GM12878 (cell line): Measurements from ENCODE around the gene EIF2B5. TPM values are rescaled to one million over a fixed set of nuclear protein-coding genes. Genes with fewer than 3 reads are reported as not detected.

Experiments used
- ATAC-seq: fragments of 200-7000 bp; cut with Tn5 transposase; 3 replicates; pipeline ENCODE4 v1.9.1; 2020; ENCODE audit warnings: mild to moderate bottlenecking, moderate library complexity
- BruUV-seq: library from RNA; stranded (reverse); fragments of 400-500 nt; replicated peaks from 2 replicates; lab custom pipeline; 2021; lab: Mats Ljungman, UMichigan
- CTCF ChIA-PET: fragments of 300-600 bp; sonication (Branson Sonifier 250); formaldehyde crosslinking; extraction: SDS; loops from one replicate; lab custom pipeline; 2021; ENCODE audit warnings: inconsistent platforms; lab: Yijun Ruan, JAX
- POLR2A ChIA-PET: fragments of 350-600 bp; formaldehyde crosslinking; extraction: SDS; loops from one replicate; lab custom pipeline; 2021; ENCODE audit warnings: inconsistent platforms; lab: Charles Lee
- RAD21 ChIA-PET: fragments of 300-600 bp; sonication (Branson Sonifier 250); formaldehyde crosslinking; loops from one replicate; lab custom pipeline; 2023; ENCODE audit warnings: antibody characterized with exemption; ENCODE audit not compliant: unreplicated experiment; lab: Charles Lee
- SMC1A ChIA-PET: fragments of 300-600 bp; sonication (Branson Sonifier 250); formaldehyde crosslinking; loops from one replicate; lab custom pipeline; 2023; ENCODE audit not compliant: unreplicated experiment, uncharacterized antibody; lab: Charles Lee
- DNase-seq: peaks from one replicate; pipeline ENCODE4 v3.0.0-alpha.2; 2011; ENCODE audit warnings: low read depth, low spot score
- FAIRE-seq: peaks from 3 replicates; lab custom pipeline; 2011; peaks lifted over from hg19 to GRCh38; lab: Jason Lieb, UNC
- H2AFZ ChIP-seq: 2 replicates; pipeline ENCODE4 v1.6.0; 2011; ENCODE audit warnings: low read depth, low read length, control low read depth; ENCODE audit not compliant: control insufficient read depth
- H3K27ac ChIP-seq: 2 replicates; pipeline ENCODE4 v1.5.1; 2011; ENCODE audit warnings: control low read depth; ENCODE audit not compliant: control insufficient read depth, insufficient read depth
- H3K27me3 ChIP-seq, 2 experiments: replicated peaks in 1 of 2; 2 replicates each; pipeline versions ENCODE4 v1.6.0 to v1.6.1; 2011; ENCODE audit warnings: low read length in 1 of 2; ENCODE audit not compliant: control insufficient read depth in 2 of 2, insufficient read depth in 2 of 2
- H3K36me3 ChIP-seq, 2 experiments: 2 replicates each; pipeline ENCODE4 v1.5.1; 2011; ENCODE audit warnings: low read length in 1 of 2; ENCODE audit not compliant: control insufficient read depth in 2 of 2, insufficient read depth in 2 of 2
- H3K4me1 ChIP-seq: 2 replicates; pipeline ENCODE4 v1.6.1; 2011; ENCODE audit warnings: mild to moderate bottlenecking, low read length, moderate library complexity, mixed read lengths; ENCODE audit not compliant: control insufficient read depth, insufficient read depth
- H3K4me2 ChIP-seq: 2 replicates; pipeline ENCODE4 v1.6.0; 2011; ENCODE audit warnings: control low read depth; ENCODE audit not compliant: control insufficient read depth, insufficient read depth
- H3K4me3 ChIP-seq: fragments of 200-600 bp; sonication (generic); 2 replicates; pipeline ENCODE4 v1.5.1; 2016
- H3K79me2 ChIP-seq: 2 replicates; pipeline ENCODE4 v1.6.0; 2011; ENCODE audit warnings: low read length; ENCODE audit not compliant: control insufficient read depth, insufficient read depth
- H3K9ac ChIP-seq: 2 replicates; pipeline ENCODE4 v1.8.0; 2011; ENCODE audit warnings: low read length, control low read depth, mixed read lengths; ENCODE audit not compliant: control insufficient read depth, insufficient read depth
- H3K9me3 ChIP-seq: replicated peaks from 3 replicates; pipeline ENCODE4 v1.5.1; 2011; ENCODE audit warnings: mild to moderate bottlenecking, low read length; ENCODE audit not compliant: control insufficient read depth, insufficient read depth
- H4K20me1 ChIP-seq: 2 replicates; pipeline ENCODE4 v1.6.0; 2011; ENCODE audit not compliant: control insufficient read depth, insufficient read depth
- BACH1 ChIP-seq: fragments of 450-650 bp; IDR thresholded peaks from 2 replicates; pipeline ENCODE4 v1.6.1; 2017; ENCODE audit warnings: mild to moderate bottlenecking, borderline replicate concordance
- BCL11A ChIP-seq: IDR thresholded peaks from 2 replicates; pipeline ENCODE4 v1.6.1; 2011; ENCODE audit warnings: low read depth, low read length
- BHLHE40 ChIP-seq, 2 experiments: fragments of 450-650 bp in 1 of 2; IDR thresholded peaks; 2 replicates each; pipeline ENCODE4 v1.6.1; 2011 to 2017; ENCODE audit warnings: low read depth in 2 of 2, borderline replicate concordance in 1 of 2, improper control_type of control experiment in 1 of 2, low read length in 1 of 2, mild to moderate bottlenecking in 1 of 2
- CREM ChIP-seq: IDR thresholded peaks from 2 replicates; pipeline ENCODE4 v1.6.1; 2014; ENCODE audit warnings: antibody characterized with exemption, low read depth
- ESRRA ChIP-seq: IDR thresholded peaks from 2 replicates; pipeline ENCODE4 v1.6.1; 2012; ENCODE audit warnings: mild to moderate bottlenecking, low read length, improper control_type of control experiment
- EZH2 ChIP-seq: IDR thresholded peaks from 2 replicates; pipeline ENCODE4 v1.6.1; 2012; ENCODE audit warnings: low read depth, mild to moderate bottlenecking, control low read depth, inconsistent platforms, low read length, borderline replicate concordance; ENCODE audit not compliant: control insufficient read depth
- HCFC1 ChIP-seq: fragments of 150-350 bp; IDR thresholded peaks from 2 replicates; pipeline ENCODE4 v1.6.1; 2014; ENCODE audit warnings: low read length
- KLF5 ChIP-seq: fragments of 450-650 bp; IDR thresholded peaks from 2 replicates; pipeline ENCODE4 v1.6.1; 2014; ENCODE audit warnings: mild to moderate bottlenecking; ENCODE audit not compliant: partially characterized antibody
- NFXL1 ChIP-seq: fragments of 450-650 bp; IDR thresholded peaks from 2 replicates; pipeline ENCODE4 v1.6.1; 2017; ENCODE audit warnings: antibody characterized with exemption, mild to moderate bottlenecking, borderline replicate concordance
- NFYA ChIP-seq: IDR thresholded peaks from 2 replicates; pipeline ENCODE4 v1.6.1; 2011; ENCODE audit warnings: low read depth, mild to moderate bottlenecking, low read length, improper control_type of control experiment, borderline replicate concordance
- NR2C2 ChIP-seq: IDR thresholded peaks from 2 replicates; pipeline ENCODE4 v1.6.1; 2011; ENCODE audit warnings: borderline replicate concordance, low read depth; ENCODE audit not compliant: control insufficient read depth, insufficient read length
- NRF1 ChIP-seq: conservative IDR thresholded peaks from 2 replicates; pipeline ENCODE4 v1.6.1; 2011; ENCODE audit warnings: mild to moderate bottlenecking, low read depth, low read length, improper control_type of control experiment
- POU2F2 ChIP-seq: IDR thresholded peaks from 3 replicates; pipeline ENCODE4 v1.6.1; 2011; ENCODE audit warnings: low read depth, mild to moderate bottlenecking, low read length, borderline replicate concordance
- RCOR1 ChIP-seq: conservative IDR thresholded peaks from 2 replicates; pipeline ENCODE4 v1.6.1; 2012; ENCODE audit warnings: low read depth, low read length, improper control_type of control experiment
- SMAD1 ChIP-seq: fragments of 450-650 bp; IDR thresholded peaks from 2 replicates; pipeline ENCODE4 v1.6.1; 2018; ENCODE audit warnings: mild to moderate bottlenecking, low read depth; ENCODE audit not compliant: partially characterized antibody
- STAT1 ChIP-seq: fragments of 450-650 bp; conservative IDR thresholded peaks from 2 replicates; pipeline ENCODE4 v1.6.1; 2014; ENCODE audit warnings: antibody characterized with exemption, mild to moderate bottlenecking
- SUZ12 ChIP-seq: fragments of 200-600 bp; sonication (generic); IDR thresholded peaks from one replicate; pipeline ENCODE4 v1.6.1; 2018; ENCODE audit warnings: antibody characterized with exemption, mild to moderate bottlenecking; ENCODE audit not compliant: unreplicated experiment
- TCF12 ChIP-seq: IDR thresholded peaks from 2 replicates; pipeline ENCODE4 v1.6.1; 2011; ENCODE audit warnings: low read depth, mild to moderate bottlenecking, low read length
- TCF7 ChIP-seq: IDR thresholded peaks from 2 replicates; pipeline ENCODE4 v1.6.1; 2014; ENCODE audit warnings: antibody characterized with exemption, borderline replicate concordance
- ZNF24 ChIP-seq: fragments of 450-650 bp; IDR thresholded peaks from 2 replicates; pipeline ENCODE4 v1.6.1; 2017; ENCODE audit warnings: antibody characterized with exemption, mild to moderate bottlenecking
- WGBS: methylation state at CpG from one replicate; pipeline ENCODE4 v1.1.6; 2016; ENCODE audit warnings: low lambda C conversion rate; ENCODE audit not compliant: insufficient replicate concordance, insufficient coverage; ENCODE audit errors: missing lambda C conversion rate; 5-methylcytosine and 5-hydroxymethylcytosine counted together
- in situ Hi-C: fragments of 300-500 bp; cut with MboI; formaldehyde crosslinking; loops from 9 replicates; pipeline ENCODE4 v1.14.3; 2018; ENCODE audit warnings: mixed read lengths
- intact Hi-C: fragments of 100-400 bp; cut with micrococcal nuclease; formaldehyde crosslinking; loops from one replicate; pipeline ENCODE4 v1.14.2; 2022; ENCODE audit not compliant: unreplicated experiment
- polyA plus RNA-seq, 11 experiments: library from polyadenylated mRNA; depleted of rRNA in 4 of 11; unstranded in 6 of 11; stranded (reverse) in 5 of 11; fragments of >200 nt; fragmentation: Nextera tagmentation in 4 of 11; fragmentation: Illumina TruSeq in 1 of 11; extraction: Ambion mirVana in 4 of 11; extraction: Trizol in 1 of 11; gene quantifications; 1 replicate in 1 of 11; 2 replicates in 10 of 11; pipeline versions ENCODE4 v1.2.1 to v1.2.3, GENCODE V29; 2011 to 2016; ENCODE audit warnings: inconsistent platforms in 2 of 11, missing spikeins in 2 of 11, low read depth in 1 of 11
- total RNA-seq, 4 experiments: library from RNA; depleted of rRNA in 3 of 4; stranded (reverse); fragments of >200 nt in 3 of 4; fragmentation: Illumina TruSeq in 1 of 4; extraction: Trizol in 1 of 4; gene quantifications; 2 replicates each; pipeline versions ENCODE4 v1.2.1 to v1.2.3, GENCODE V29; 2013 to 2021

The EIF2B5 gene
- total and polyA plus RNA-seq, 10 of the 15 experiments (the other 5 are each of a cell fraction or from before 2014, with no cell fraction given): 13.7 to 82.7 (median 52.2) TPM

- POLR2A ChIA-PET: interaction anchor here (0.6 kb wide), 1 partner anchor 50 kb away, joined by 3 read pairs; no protein-coding TSS in a partner anchor
- no peak for ATAC-seq
- FAIRE-seq: no peak
These were observed 42.7 kb downstream of the EIF2B5 start for GRCh38 chr3:184177767-184178306.

GRCh38 chr3:184178521-184179138 is 43.5 kb downstream of the EIF2B5 start:
- 99% methylated on average over 13 of the region's 13 CpGs for WGBS
- intact Hi-C loops: no loop called here
- Histone ChIP-seq H3K4me2 (no peak overlapping the region), H3K27me3 (no peaks in the 10 kb centered on the region), H3K27ac (no peak overlapping the region), H3K4me1 (peaks cover 9% of the 10 kb centered on the region), H3K79me2 (peaks cover 31% of the 10 kb centered on the region), H2AFZ (no peak overlapping the region), H3K4me3 (no peak overlapping the region), H3K9ac (no peak overlapping the region), H3K36me3 (peaks cover 19 to 38% of the 10 kb centered on the region in 2 experiments), H3K9me3 (no peaks in the 10 kb centered on the region), H4K20me1 (no peaks in the 10 kb centered on the region)
- BruUV-seq: no TSS peak
- ATAC-seq (no peak), DNase-seq (no peak), FAIRE-seq (no peak)
- ChIA-PET CTCF (no interaction called here), SMC1A (no interaction called here), RAD21 (no interaction called here), POLR2A (interaction anchor here (0.6 kb wide), 1 partner anchor 49 kb away, joined by 3 read pairs; no protein-coding TSS in a partner anchor)
- in situ Hi-C loops: no loop called here
- TF ChIP-seq POU2F2 (no peak), SUZ12 (no peak), ESRRA (no peak), BCL11A (no peak), NRF1 (no peak), BACH1 (no peak), TCF7 (no peak), SMAD1 (no peak), CREM (no peak), NFXL1 (no peak), ZNF24 (no peak), BHLHE40 (IDR thresholded peaks at IDR 0.05; ENCODE audit: borderline replicate concordance in 1 of 2, low read depth in 2 of 2, low read length in 1 of 2) (no peak)

More at GRCh38 chr3:184177767-184178306, 42.7 kb downstream of the EIF2B5 start:
- in situ Hi-C loops: no loop called here
- SMC1A ChIA-PET: no interaction called here
- RAD21 ChIA-PET: interaction anchor here (1.3 kb wide), 1 partner anchor 8 kb away, joined by 3 read pairs; the partner anchor contains the start of gene ABCF3
- TF ChIP-seq RCOR1 (no peak), TCF12 (no peak), EZH2 (no peak), POU2F2 (no peak), NFYA (no peak), KLF5 (no peak), NR2C2 (no peak), HCFC1 (no peak), STAT1 (no peak)
- Histone ChIP-seq H2AFZ (no peak overlapping the region), H3K27ac (no peak overlapping the region), H3K9ac (no peak overlapping the region), H3K79me2 (peaks cover 31% of the 10 kb centered on the region), H3K9me3 (no peaks in the 10 kb centered on the region), H3K36me3 (peaks cover 19 to 38% of the 10 kb centered on the region in 2 experiments), H4K20me1 (no peaks in the 10 kb centered on the region), H3K4me2 (no peak overlapping the region), H3K4me3 (no peak overlapping the region), H3K27me3 (no peaks in the 10 kb centered on the region), H3K4me1 (peaks cover 9% of the 10 kb centered on the region)
- BruUV-seq: no TSS peak
- no peak for DNase-seq
- intact Hi-C loops: no loop called here
- CTCF ChIA-PET: interaction anchor here (1.1 kb wide), 1 partner anchor 8 kb away, joined by 4 read pairs; the partner anchor contains the start of gene ABCF3
- WGBS: 92% methylated on average over 11 of the region's 14 CpGs
